H9 (cell line): ENCODE measurements around the gene COL4A1. TPM values are rescaled to one million over a fixed set of nuclear protein-coding genes. Genes with fewer than 3 reads are reported as not detected.

Experiments used
- DNase-seq: peaks from one replicate; pipeline ENCODE4 v3.0.0-alpha.2; 2017
- H2AFZ ChIP-seq: one replicate; pipeline ENCODE4 v1.6.1; 2013; ENCODE audit warnings: mild to moderate bottlenecking, low read length, control low read depth, moderate library complexity
- H2AK5ac ChIP-seq: 2 replicates; pipeline ENCODE4 v1.6.1; 2013; ENCODE audit warnings: low read length, control low read depth, mixed read lengths; ENCODE audit not compliant: insufficient read length
- H2BK120ac ChIP-seq: one replicate; pipeline ENCODE4 v1.6.1; 2013; ENCODE audit warnings: low read depth, mild to moderate bottlenecking, low read length, control low read depth, inconsistent platforms; ENCODE audit not compliant: poor library complexity, severe bottlenecking
- H2BK12ac ChIP-seq: 2 replicates; pipeline ENCODE4 v1.6.1; 2013; ENCODE audit warnings: low read length, control low read depth, mixed read lengths, low read depth; ENCODE audit not compliant: insufficient read length
- H2BK15ac ChIP-seq: 2 replicates; pipeline ENCODE4 v1.6.1; 2013; ENCODE audit warnings: low read depth, low read length, control low read depth
- H2BK20ac ChIP-seq: one replicate; pipeline ENCODE4 v1.6.1; 2013; ENCODE audit warnings: low read depth, mild to moderate bottlenecking, low read length, control low read depth, inconsistent platforms; ENCODE audit not compliant: poor library complexity, severe bottlenecking
- H2BK5ac ChIP-seq: 2 replicates; pipeline ENCODE4 v1.6.1; 2013; ENCODE audit warnings: low read length, control low read depth, mixed read lengths; ENCODE audit not compliant: insufficient read length
- H3K14ac ChIP-seq: 2 replicates; pipeline ENCODE4 v1.6.1; 2013; ENCODE audit warnings: low read length, control low read depth; ENCODE audit not compliant: insufficient read depth
- H3K18ac ChIP-seq: 2 replicates; pipeline ENCODE4 v1.6.1; 2013; ENCODE audit warnings: low read depth, mild to moderate bottlenecking, mixed read lengths, low read length, control low read depth; ENCODE audit not compliant: insufficient read length
- H3K23ac ChIP-seq: 2 replicates; pipeline ENCODE4 v1.6.1; 2013; ENCODE audit warnings: low read length, control low read depth, mixed read lengths, low read depth; ENCODE audit not compliant: insufficient read length
- H3K23me2 ChIP-seq: 2 replicates; pipeline ENCODE4 v1.6.1; 2013; ENCODE audit warnings: low read depth, mild to moderate bottlenecking, mixed read lengths, low read length, control low read depth; ENCODE audit not compliant: insufficient read length, poor library complexity, severe bottlenecking
- H3K27ac ChIP-seq: 2 replicates; pipeline ENCODE4 v1.5.1; 2013; ENCODE audit warnings: low read length, control low read depth, mixed read lengths, low read depth; ENCODE audit not compliant: insufficient read length
- H3K27me3 ChIP-seq: 2 replicates; pipeline ENCODE4 v1.6.1; 2013; ENCODE audit warnings: low read length, control low read depth, inconsistent platforms; ENCODE audit not compliant: insufficient read depth
- H3K4ac ChIP-seq: 2 replicates; pipeline ENCODE4 v1.6.1; 2013; ENCODE audit warnings: low read depth, mild to moderate bottlenecking, control low read depth, inconsistent platforms, low read length, moderate library complexity
- H3K4me1 ChIP-seq: 2 replicates; pipeline ENCODE4 v1.6.1; 2013; ENCODE audit warnings: low read length, control low read depth, inconsistent platforms; ENCODE audit not compliant: insufficient read depth
- H3K4me2 ChIP-seq: 2 replicates; pipeline ENCODE4 v1.6.1; 2013; ENCODE audit warnings: low read length, control low read depth, mixed read lengths; ENCODE audit not compliant: insufficient read length, insufficient read depth
- H3K56ac ChIP-seq: 2 replicates; pipeline ENCODE4 v1.6.1; 2013; ENCODE audit warnings: low read depth, mild to moderate bottlenecking, mixed read lengths, low read length, control low read depth; ENCODE audit not compliant: insufficient read length
- H3K79me1 ChIP-seq: 2 replicates; pipeline ENCODE4 v1.6.1; 2013; ENCODE audit warnings: low read depth, mild to moderate bottlenecking, moderate library complexity, low read length, control low read depth, inconsistent platforms; ENCODE audit not compliant: insufficient read depth, poor library complexity, severe bottlenecking
- H3K79me2 ChIP-seq: 2 replicates; pipeline ENCODE4 v1.6.1; 2013; ENCODE audit warnings: low read length, control low read depth, inconsistent platforms; ENCODE audit not compliant: insufficient read depth
- H3K9ac ChIP-seq: 2 replicates; pipeline ENCODE4 v1.6.1; 2013; ENCODE audit warnings: low read length, control low read depth, mixed read lengths; ENCODE audit not compliant: insufficient read length; ENCODE audit errors: extremely low read depth
- H3K9me3 ChIP-seq: one replicate; pipeline ENCODE4 v1.6.1; 2013; ENCODE audit warnings: low read depth, low read length, inconsistent platforms; ENCODE audit not compliant: control insufficient read depth
- H3T11ph ChIP-seq: one replicate; pipeline ENCODE4 v1.6.1; 2013; ENCODE audit warnings: mild to moderate bottlenecking, low read length, control low read depth, inconsistent platforms
- H4K20me1 ChIP-seq: one replicate; pipeline ENCODE4 v1.6.1; 2013; ENCODE audit not compliant: control insufficient read depth, insufficient read length, insufficient read depth
- H4K5ac ChIP-seq: 2 replicates; pipeline ENCODE4 v1.6.1; 2013; ENCODE audit warnings: low read depth, mild to moderate bottlenecking, mixed read lengths, low read length, control low read depth; ENCODE audit not compliant: insufficient read length
- H4K8ac ChIP-seq: replicated peaks from 2 replicates; pipeline ENCODE4 v1.6.1; 2013; ENCODE audit warnings: low read length, control low read depth, mixed read lengths, low read depth; ENCODE audit not compliant: insufficient read length
- H4K91ac ChIP-seq: 2 replicates; pipeline ENCODE4 v1.6.1; 2013; ENCODE audit warnings: low read depth, mild to moderate bottlenecking, moderate library complexity, mixed read lengths, low read length, control low read depth; ENCODE audit not compliant: insufficient read length
- H3K27ac Mint-ChIP-seq, 3 experiments: 2 replicates in 2 of 3; 3 replicates in 1 of 3; pipeline ENCODE4 v1.8.0; 2020 to 2021; ENCODE audit warnings: mixed read lengths in 3 of 3, mild to moderate bottlenecking in 1 of 3, moderate library complexity in 1 of 3
- H3K27me3 Mint-ChIP-seq: 2 replicates; pipeline ENCODE4 v1.8.0; 2021; ENCODE audit warnings: low read depth, mild to moderate bottlenecking, moderate library complexity, mixed read lengths
- H3K36me3 Mint-ChIP-seq, 3 experiments: 2 replicates in 2 of 3; 3 replicates in 1 of 3; pipeline ENCODE4 v1.8.0; 2020 to 2021; ENCODE audit warnings: low read depth in 3 of 3, mixed read lengths in 3 of 3; ENCODE audit not compliant: insufficient read depth in 1 of 3
- H3K4me1 Mint-ChIP-seq, 2 experiments: 2 replicates each; pipeline ENCODE4 v1.8.0; 2020; ENCODE audit warnings: mixed read lengths in 2 of 2
- H3K4me3 Mint-ChIP-seq, 2 experiments: 2 replicates in 1 of 2; 3 replicates in 1 of 2; pipeline ENCODE4 v1.8.0; 2020 to 2021; ENCODE audit warnings: mild to moderate bottlenecking in 2 of 2, mixed read lengths in 2 of 2, moderate library complexity in 1 of 2
- H3K9me3 Mint-ChIP-seq, 2 experiments: 2 replicates in 1 of 2; 3 replicates in 1 of 2; pipeline ENCODE4 v1.8.0; 2020; ENCODE audit warnings: mild to moderate bottlenecking in 2 of 2, mixed read lengths in 2 of 2, moderate library complexity in 1 of 2
- CTCF ChIP-seq: fragments of 200-600 bp; sonication (generic); conservative IDR thresholded peaks from 3 replicates; pipeline ENCODE4 v1.8.0; 2021; ENCODE audit warnings: antibody characterized with exemption, mild to moderate bottlenecking
- WGBS: extraction: QIAGEN DNeasy Blood & Tissue Kit; methylation state at CpG from one replicate; pipeline ENCODE4 v1.1.7; 2013; ENCODE audit warnings: missing lambda C conversion rate, low lambda C conversion rate, mixed read lengths; ENCODE audit not compliant: insufficient read length; ENCODE audit errors: extremely low coverage; 5-methylcytosine and 5-hydroxymethylcytosine counted together
- total RNA-seq: library from RNA; stranded (reverse); gene quantifications from 2 replicates; pipeline ENCODE4 v1.2.1, GENCODE V29; 2021

Gene COL4A1
- total RNA-seq, 1 experiment from 2014 or later, result 73.1 TPM

- no peaks in the 10 kb centered on the region for H3K79me2 ChIP-seq
- WGBS, result no CpG with 5 or more reads among the region's 12 CpGs
- H2BK15ac ChIP-seq, result no peak overlapping the region
Measured at GRCh38 chr13:110251193-110251819, 55.7 kb downstream of the COL4A1 start.

More at GRCh38 chr13:110251193-110251819, 55.7 kb downstream of the COL4A1 start:
- Histone ChIP-seq H3K4me2 (no peak overlapping the region), H2AK5ac (no peak overlapping the region), H2AFZ (no peak overlapping the region), H2BK120ac (no peak overlapping the region), H3K23me2 (no peaks in the 10 kb centered on the region), H3K23ac (no peak overlapping the region), H3K9ac (no peak overlapping the region), H4K5ac (no peak overlapping the region), H3K27ac (no peak overlapping the region), H2BK5ac (no peak overlapping the region), H3K18ac (no peak overlapping the region), H3T11ph (no peak overlapping the region), H3K14ac (no peak overlapping the region), H3K79me1 (no peaks in the 10 kb centered on the region), H4K8ac (no peak overlapping the region), H4K91ac (no peak overlapping the region), H3K56ac (no peak overlapping the region), H3K4me1 (peaks cover 2% of the 10 kb centered on the region), H3K4ac (no peak overlapping the region), H4K20me1 (no peaks in the 10 kb centered on the region), H3K27me3 (no peaks in the 10 kb centered on the region), H2BK20ac (no peak overlapping the region), H3K9me3 (no peaks in the 10 kb centered on the region), H2BK12ac (no peak overlapping the region)
- H3K36me3 Mint-ChIP-seq, result no peaks in the 10 kb centered on the region
- no peak for TF ChIP-seq CTCF
- no peaks in the 10 kb centered on the region for H3K27me3 Mint-ChIP-seq
- peaks cover 20 to 24% of the 10 kb centered on the region in 2 experiments for H3K4me1 Mint-ChIP-seq
- no peaks in the 10 kb centered on the region for H3K9me3 Mint-ChIP-seq
- no peak overlapping the region for H3K4me3 Mint-ChIP-seq
- no peak for DNase-seq
- no peak overlapping the region for H3K27ac Mint-ChIP-seq
